Ureter (tissue), 1 donor: ENCODE data around the gene CLMN. TPM values are rescaled to one million over a fixed set of nuclear protein-coding genes. Genes with fewer than 3 reads are reported as not detected.

Experiments used
- DNase-seq: peaks from one replicate; pipeline ENCODE4 v3.0.0-alpha.2; 2020; ENCODE audit warnings: low spot score
- total RNA-seq: library from RNA; stranded (reverse); gene quantifications from one replicate; pipeline ENCODE4 v1.2.4, GENCODE V29; 2023
- donor health status: DM: yes; HTN: yes; CAD: no.

Gene CLMN
- total RNA-seq, 1 donor from 2014 or later = 91.9 TPM

DNA sequence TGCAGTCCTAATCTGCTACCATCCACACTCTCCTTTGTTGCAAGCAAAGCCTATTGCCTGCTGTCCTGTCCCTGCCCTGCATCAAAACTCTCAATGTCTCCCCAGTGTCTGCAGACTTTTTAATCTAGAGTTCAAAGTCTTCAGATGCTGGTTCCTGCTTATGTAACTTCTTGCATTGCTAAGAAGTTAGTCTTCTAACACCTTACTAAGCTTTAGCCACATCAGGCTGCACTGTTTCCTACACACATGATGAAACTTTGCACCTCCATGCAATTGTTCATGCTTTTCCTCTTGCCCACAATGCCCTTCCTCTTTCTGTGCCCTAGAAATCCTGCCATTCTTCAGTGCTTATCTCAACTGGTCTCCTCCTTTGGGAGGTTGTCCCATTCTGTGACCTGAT lies 146.2 kb downstream of the CLMN start:
- no peak for DNase-seq

DNA sequence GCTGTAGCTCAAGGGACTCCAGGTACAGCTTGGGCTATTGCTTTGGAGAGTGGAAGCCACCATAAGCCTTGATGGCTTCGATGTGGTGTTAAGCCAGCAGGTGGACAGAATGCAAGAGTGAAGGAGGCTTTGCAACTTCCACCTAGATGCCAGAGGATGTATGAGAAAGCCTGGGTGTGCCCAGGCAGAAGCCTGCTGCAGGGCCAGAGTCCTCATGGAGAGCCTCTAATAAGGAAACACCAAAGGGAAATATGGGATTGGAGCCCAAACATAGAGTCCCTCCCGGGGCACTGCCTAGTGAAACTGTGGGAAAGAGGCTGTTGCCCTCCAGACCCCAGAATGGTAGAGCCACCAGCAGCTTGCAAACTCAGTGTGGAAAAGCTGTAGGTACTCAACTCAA lies 152.5 kb downstream of the CLMN start:
- no peak for DNase-seq

DNA sequence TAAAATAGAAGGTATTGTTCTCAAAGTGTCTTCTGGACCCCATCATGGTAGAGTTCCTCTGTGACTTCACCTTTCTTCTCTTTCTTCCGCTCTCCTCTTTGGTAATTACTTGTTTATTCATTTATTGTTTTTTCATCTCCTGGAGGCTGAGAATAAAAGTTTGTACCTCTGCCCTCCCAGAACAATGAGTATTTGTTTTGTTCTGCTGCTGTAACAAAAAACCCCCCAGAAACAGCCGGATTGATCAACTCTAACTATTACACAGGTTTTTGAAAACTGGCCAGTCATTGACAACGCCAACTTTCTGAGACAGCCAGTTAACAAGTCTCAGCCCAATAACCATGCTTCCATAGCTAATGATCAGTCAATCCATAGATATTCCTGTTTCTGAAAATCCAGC lies 154.2 kb downstream of the CLMN start:
- no peak for DNase-seq

DNA sequence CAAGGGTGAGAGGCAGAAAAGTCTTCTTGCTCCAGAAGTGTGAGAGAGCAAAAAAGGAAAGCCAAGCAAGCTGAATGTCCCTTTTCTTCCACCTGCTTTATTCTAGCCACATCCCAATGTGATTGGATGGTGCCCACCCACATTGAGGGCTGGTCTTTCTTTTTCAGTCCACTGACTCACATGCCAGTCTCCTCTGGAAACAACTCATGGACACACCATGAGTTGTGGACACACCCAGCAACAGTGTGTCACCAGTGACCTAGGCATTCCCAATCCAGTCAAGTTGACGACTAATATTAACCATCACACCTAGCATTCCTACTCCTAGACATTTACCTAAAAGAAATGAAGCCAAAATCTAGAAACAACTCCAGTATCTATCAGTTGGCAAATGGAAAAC lies 155.2 kb downstream of the CLMN start:
- DNase-seq = no peak

DNA sequence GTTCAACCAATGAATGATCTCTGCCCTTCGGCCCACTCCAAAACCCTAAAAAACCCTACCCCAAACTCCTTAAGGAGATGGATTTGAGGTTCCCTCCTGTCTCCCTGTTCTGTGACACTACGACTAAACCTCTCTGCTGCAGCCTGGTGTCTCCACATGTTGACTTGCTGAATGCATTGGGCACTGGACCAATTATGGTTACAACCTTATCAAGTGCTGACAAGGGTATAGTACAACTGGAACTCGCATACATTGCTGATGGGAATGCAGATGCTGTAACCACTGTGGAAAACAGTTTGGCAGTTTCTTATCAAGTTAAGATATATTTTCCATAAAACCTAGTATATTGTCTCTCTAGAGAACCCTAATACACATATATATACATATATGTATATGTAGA lies 156.0 kb downstream of the CLMN start:
- DNase-seq = no peak

DNA sequence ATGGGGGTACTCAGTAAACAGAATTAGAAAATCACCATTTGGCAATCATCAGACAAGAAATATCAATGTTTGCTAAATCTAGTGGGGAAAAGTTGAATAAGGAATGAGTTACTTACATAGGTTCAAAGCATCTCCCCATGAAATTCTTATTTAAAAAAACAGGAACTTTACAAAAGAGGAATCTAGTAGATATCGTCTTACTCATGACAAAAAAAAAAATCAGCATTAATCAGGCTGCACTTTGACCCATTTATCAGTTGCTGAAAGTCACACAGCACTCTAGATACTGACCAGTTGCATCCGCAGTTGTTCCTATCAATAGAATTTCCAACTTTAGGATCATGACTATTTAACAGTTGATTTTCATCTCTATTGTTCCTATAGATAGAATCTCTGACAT lies 156.6 kb downstream of the CLMN start:
- DNase-seq = no peak

DNA sequence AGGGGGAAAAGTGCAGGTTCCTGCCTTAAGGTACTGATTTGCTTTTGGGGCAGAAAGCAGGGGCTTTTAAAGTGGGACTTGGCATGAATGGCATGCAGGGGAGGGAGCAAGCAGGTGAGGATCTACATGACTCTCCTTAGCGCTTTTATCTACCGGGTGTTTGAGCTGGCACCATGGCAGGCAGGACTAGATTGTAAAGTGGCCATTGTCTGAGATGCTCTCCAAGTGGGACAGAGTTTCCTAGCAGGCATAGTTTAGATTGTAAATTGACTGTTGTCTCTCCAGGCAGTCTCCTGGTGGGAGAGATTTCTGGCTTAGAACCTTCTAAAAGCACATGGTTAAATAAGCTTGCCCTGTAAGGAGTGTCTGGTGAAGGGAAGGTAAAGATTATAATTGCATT lies 157.1 kb downstream of the CLMN start:
- DNase-seq = no peak

DNA sequence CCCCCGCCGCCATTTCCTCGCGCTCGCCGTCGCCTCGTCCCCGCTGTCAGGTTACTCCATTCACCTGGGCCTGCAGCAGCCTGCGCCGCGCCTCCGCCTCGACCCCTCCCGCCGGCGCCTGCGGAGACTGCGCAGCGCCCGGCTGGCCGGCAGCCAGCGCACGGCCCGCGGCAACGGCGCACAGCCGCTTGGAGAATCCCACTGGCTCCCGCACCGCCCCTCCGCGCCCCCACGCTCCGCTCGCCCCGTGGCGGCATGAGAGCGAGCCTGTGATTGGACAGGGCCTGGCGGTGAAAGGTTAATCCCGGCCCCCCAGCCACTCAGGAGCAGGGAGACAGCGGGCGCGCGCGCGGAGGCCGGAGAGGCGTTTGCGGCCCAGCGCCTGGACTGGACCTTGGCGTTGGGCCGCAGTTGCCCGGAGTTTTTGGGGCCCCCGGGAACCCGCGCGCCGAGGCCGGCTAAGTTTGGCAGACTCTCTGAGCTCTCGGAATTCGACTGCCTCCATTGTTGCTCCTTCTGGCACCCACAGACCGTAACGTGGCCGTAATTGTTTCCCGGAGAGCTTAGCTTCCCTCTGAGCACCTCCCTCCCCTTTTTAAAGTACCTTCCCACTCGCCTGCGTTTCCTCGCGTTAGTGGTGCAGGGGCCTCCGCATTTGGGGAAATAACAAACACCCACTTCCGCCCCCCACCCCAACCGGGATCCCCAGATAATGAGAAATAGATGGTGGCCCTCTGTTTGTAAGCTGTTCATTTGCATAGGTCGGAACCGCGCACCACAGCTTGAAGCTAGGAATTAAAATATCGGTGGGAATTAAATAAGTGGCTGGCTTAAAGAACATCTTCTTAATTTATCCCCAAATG lies 162.2 kb downstream of the CLMN start, which contains the start of gene DICER1:
TSS of gene DICER1 (minus strand) at position 203 of the 863 bp plus-strand sequence. CDS start 24,071 bp downstream, outside the sequence.
- DNase-seq = peak; percentile 99

DNA sequence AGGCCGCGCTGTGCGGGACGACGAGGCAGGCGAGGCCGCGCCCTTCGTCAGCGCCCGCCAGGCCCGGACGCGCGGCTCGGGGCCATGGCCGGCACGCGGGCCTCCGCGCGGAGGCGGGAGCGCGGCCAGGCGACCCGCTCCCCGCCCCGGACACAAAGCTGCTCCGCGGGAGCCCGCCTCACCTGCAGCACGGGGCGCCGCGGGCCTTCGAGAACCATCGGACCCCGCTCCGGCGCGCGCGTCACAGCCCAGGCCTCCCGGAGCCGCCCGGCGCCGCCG lies 162.7 kb downstream of the CLMN start:
- DNase-seq = no peak

DNA sequence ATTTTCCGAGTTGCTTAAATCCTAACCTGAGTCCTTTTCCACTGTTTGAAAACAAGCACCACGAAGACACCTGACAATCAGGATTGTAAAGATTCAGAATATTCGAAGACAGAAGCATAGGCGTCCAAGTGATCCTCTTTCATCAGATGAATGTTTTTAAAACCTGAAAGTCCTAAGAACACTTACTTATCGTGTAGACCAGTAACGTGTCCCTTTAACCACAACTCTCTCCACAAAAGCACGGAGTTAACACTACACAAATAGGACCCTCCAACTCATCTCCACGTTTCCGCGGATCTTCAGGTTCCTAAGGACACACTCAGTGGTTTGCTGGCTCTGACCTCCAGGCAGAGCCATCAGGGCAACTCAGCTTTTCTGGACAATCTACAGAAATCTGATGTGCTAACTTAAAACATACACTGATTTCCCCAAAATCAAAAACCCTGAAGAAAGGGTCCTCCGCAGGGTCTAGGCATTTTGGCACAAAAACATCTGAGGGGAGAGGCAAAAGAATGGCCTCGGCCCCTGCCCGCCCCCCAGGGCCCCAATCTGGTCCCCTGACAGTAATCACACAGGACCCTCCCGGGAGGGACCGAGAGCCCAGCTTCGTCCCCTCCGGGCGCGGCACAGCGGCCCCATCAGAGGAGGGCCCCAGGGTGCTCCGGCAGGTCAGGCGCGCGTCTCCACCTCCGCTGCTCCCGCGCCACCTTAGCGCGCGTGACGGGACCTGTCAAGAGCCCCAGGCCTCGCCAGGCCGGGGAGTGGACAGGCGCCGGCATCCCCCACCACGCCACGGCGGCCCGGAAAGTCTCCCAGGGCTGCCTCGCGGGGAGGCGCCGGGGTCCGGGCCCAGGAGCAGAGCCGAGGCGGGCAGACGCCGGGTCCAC lies 163.3 kb downstream of the CLMN start:
- peak; percentile 49 for DNase-seq

DNA sequence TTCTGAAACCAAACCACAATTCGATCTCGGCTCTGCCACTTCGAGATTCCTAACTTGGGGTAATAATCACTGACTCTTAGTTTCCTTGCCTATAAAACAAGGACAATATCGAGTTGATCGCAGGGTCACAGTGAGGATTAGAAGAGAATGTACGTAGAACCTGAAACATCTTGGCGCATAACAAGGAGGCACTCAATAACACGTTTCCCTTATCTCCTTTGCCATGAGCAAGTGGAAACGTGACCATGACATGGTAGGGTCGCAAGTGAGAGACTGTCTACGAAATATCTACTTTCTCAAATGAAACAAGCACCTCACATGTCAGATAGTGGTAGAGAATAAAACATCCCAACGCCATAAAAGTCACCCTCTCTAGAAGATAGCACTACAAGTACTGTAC lies 164.7 kb downstream of the CLMN start:
- no peak for DNase-seq

DNA sequence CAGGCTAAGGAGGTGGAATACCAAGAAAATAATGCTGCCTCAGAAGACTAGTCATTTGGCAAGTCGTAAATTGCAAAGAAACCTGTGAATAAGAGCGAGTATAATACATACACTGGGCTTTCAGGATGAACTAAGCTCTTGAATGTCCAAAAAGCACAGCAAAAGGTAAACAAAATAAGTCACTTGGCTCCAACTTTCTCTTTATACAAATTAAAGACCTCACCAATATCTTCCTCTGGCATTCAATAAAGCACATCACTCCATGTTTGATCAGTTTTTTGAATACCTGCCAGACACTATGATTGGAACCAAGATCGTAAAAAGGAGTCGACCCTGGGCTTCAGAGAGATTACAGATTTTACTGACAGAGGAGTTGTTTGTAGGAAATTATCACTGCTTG lies 165.8 kb downstream of the CLMN start:
- no peak for DNase-seq

DNA sequence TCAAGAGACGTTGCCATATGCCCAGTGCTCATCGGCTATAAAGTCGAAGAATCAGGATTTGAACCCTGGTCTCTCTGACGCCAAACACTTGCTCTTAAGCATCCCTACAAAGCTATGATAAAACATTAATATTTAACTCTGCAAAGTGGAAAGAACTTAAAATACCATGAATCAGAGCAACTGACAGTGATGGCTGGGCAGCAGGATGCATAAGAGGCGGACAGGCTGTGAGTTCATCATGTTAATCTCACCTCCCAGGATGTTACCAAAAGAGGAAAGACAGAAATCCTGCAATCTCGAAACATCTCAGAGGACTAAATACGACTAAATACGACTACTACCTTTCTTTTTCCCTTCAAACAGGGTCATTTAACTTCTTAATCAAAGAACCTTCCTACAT lies 168.1 kb downstream of the CLMN start:
- DNase-seq = no peak

DNA sequence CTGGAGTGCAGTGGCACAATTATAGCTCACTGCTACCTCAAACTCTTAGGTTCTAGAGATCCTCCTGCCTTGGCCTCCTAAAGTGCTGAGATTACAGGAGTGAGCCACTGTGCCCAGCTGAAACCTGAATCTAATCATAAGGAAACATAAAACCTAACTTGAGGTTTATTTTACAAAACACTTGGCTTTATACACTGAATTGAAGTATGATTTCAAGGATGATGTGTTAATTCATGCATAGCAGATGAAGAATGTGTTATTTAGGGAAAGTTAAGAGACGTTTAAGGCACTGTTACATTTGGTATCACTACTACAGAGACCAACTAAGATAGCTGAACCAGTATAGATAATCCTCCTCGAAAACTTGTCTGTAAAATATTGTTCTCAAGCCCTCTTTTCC lies 168.8 kb downstream of the CLMN start:
- no peak for DNase-seq

DNA sequence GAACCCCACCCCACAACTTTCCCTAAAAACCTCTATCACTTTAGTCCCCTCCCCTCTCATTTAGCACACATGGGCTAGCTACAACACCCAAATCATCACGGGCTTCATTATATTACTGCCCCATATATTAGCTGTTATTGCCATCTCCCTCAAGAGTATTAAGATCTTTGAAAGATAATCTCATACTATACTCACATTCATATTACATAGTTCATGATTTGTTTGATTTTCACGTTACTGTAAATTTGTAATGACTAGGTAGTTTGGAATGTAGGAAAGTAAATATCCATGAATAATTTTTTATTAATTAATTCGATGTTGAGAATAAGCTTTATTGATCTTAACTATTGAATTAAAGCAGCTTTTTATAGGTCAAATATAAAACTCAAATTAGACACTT lies 170.3 kb downstream of the CLMN start:
- no peak for DNase-seq

DNA sequence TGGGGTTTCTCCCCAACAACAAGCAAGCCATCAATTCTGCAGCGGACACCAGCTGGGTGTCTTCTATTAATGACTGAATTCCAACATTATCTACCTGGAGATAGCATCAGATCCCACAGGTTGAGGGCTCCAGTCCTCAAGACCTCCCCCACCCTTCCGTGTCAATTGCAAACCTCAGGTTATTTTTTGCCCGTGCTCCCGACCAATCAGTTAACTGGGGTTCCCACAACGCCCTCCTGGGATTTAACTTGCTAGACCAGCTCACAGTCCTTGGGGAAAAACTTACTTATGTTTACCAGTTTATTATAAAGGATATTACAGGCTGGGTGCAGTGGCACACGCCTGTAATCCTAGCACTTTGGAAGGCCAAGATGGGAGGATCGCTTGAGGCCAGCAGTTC lies 172.1 kb downstream of the CLMN start:
- DNase-seq = no peak

DNA sequence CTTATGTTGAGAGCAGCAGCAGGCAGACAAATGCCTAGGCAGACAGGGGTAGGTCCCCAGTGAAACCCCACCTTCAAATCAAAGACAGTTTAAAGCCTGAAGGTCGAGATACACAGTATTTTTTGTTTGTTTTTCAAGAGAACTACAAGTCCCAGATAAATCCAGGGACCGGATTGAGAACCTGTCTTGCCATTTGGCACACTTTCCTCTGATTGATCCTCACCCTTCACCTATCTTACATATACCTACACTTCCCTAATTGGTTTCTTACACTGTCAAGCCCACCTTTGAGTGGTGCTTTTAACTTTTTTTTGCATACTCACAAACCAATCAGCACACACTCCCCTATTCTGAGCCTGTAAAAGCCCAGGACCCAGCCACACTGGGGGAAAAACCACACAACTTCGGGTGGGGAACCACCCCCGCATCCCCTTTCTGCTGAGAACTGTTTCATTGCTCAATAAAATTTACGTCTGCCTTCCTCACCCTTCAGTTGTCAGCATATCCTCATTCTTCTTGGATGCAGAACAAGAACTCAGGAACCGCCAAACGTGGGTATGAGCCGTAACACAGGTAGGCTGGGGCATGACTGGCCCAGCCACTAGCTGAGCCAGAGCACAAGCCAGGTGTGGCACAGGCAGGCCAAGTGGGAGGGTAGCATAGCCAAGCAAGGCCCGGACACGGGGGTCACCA lies 173.5 kb downstream of the CLMN start:
- peak; percentile 62 for DNase-seq

DNA sequence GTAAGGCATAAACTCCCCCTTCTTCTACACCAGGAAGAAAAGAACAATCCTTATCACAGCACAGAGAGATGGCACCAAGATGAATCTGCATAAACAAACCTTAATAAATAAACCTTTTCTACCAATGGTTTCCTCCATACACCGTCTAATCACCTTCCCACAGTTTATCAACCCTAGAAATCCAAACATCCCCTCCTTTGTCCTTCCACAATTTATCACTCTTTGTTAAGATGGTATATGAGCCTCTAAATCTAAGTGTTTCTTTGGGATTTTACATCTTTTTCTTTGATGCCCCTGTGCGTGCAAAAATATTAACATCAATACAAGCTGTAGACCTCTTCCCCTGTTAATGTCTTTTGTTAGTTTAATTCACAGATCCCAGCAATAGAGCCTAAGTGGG lies 174.9 kb downstream of the CLMN start:
- no peak for DNase-seq

DNA sequence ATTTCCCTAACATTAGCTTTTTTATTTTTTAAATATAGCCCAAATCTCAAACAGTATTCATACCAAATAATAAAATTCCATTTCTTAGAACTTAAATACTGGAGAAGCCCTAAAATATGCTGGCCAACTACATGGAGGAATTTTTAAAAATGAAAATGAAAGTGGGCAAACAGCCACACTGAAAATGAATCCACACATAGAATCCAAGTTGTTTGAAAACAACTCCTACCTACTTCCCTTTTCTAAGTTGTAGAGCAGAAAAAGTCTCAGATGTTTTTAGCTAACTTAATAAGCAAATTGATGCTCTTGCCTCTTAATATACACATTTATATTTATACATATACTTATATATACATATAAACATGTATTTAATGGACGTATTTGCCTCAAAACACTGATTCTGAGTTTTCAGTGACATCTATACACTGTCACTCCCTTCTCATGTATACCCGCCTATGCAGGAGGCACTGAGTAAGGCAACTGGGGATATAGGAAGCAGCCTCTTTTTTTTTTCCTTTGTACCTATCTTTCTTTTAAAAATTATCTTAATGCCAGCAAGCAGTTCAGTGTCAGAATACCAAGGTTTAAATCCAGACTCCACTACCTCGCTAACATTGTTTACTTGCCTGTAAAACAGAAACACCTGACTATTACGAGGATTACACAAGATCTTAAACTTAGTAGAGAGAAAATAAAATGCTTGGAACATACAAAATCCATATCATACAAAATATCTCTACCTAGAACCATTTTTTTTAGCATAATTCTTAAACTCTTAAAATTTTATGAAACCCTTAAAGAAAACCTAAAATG lies 175.7 kb downstream of the CLMN start:
- no peak for DNase-seq

DNA sequence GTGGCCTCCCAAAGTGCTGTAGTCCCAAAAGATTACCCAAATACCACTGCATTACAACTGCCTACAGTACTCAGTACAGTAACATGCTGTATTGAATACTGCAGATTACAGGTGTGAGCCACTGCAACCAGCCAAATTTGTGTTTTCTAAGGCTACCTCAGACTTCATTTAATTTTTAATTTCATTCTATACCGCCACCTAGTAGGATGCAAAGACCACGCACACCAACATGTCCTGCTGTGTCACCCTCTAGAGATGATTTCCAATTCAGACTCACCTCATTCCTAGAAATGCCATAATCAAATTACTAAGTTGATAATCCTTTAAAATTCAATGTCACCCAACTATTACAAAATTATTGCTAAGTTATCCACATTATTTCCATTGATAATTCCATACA lies 177.5 kb downstream of the CLMN start:
- DNase-seq = no peak

DNA sequence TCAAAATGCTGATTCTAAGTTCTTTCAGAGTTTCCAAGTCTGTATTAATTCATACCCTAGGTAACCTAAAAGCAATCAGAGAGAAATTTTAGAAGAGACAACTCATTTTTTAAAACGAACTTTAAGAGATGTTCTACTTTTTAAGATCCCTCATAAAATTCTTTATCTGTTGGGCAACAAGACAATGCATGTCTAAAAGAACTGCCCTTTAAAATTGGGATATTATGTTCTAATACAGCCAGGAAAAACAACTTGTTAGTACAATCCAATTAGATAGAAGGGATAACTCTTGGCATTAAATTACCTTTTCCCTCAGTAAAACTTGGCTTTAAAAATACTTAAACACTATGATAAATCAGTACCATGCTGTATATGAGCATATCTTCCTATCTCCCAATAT lies 178.0 kb downstream of the CLMN start:
- DNase-seq = no peak
